Activated naive CD4-positive, alpha-beta T cell treated with Interleukin-2 at 50 U/mL for 16 hours (primary cell): ENCODE results near the gene TRANK1.
A peak's percentile ranks its signal among the peaks of the same experiment; 100 is the strongest.
"Not testable (repeated sequence)": the region's sequence is repeated elsewhere in the genome, so short reads cannot be mapped to it uniquely, and the experiment has no call there.

Source experiments
- DNase-seq: peaks from one replicate; pipeline ENCODE4 v3.0.0-alpha.2; 2020

TRANK1 gene

DNA sequence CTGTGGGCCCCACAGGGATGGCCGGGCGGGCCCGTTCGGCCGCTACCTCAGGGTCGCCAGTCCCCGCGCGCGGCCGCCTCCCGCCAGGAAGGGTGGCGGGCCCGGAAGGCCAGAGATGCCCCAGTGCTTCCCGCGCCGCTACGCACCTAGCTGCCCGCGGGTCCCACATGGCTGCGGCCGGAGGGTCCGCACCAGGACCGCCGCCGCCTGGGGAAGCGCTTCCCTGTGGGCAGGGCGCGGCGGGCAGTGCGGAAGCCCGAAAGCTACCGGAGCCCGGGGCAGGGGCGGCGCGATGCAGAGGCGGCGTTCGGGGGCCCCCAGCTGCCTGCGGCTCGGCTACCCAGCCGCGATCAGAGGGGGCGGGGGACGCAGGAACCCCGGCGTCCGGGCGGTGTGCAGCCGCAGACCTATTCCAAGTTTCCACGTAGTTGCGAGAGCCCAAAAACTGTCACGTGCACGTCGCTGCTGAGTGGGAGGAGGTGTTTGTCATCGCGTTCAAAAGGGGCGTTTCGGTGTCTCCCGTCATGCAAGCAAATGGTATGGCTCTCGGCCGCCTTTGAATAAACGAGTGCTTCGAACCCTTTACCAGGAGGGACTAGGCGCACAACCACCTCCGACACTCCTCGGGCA, at the start of gene TRANK1:
Gene TRANK1, minus strand, starts transcription at position 414 of the 630 bp plus-strand sequence. Its CDS starts 245 bp downstream, at position 169.
- DNase-seq: peak; percentile 87

DNA sequence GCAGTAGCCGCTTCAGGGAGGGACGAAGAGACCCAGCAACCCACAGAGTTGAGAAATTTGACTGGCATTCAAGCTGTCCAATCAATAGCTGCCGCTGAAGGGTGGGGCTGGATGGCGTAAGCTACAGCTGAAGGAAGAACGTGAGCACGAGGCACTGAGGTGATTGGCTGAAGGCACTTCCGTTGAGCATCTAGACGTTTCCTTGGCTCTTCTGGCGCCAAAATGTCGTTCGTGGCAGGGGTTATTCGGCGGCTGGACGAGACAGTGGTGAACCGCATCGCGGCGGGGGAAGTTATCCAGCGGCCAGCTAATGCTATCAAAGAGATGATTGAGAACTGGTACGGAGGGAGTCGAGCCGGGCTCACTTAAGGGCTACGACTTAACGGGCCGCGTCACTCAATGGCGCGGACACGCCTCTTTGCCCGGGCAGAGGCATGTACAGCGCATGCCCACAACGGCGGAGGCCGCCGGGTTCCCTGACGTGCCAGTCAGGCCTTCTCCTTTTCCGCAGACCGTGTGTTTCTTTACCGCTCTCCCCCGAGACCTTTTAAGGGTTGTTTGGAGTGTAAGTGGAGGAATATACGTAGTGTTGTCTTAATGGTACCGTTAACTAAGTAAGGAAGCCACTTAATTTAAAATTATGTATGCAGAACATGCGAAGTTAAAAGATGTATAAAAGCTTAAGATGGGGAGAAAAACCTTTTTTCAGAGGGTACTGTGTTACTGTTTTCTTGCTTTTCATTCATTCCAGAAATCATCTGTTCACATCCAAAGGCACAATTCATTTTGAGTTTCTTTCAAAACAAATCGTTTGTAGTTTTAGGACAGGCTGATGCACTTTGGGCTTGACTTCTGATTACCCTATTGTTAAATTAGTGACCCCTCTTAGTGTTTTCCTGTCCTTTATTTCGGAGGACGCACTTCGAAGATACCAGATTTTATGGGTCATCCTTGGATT, 48.8 kb upstream of the TRANK1 start, which contains the start of gene MLH1:
Gene MLH1, plus strand, starts transcription at position 193 of the 958 bp plus-strand sequence. Its CDS starts 30 bp downstream, at position 223.
- peak; percentile 99 for DNase-seq

DNA sequence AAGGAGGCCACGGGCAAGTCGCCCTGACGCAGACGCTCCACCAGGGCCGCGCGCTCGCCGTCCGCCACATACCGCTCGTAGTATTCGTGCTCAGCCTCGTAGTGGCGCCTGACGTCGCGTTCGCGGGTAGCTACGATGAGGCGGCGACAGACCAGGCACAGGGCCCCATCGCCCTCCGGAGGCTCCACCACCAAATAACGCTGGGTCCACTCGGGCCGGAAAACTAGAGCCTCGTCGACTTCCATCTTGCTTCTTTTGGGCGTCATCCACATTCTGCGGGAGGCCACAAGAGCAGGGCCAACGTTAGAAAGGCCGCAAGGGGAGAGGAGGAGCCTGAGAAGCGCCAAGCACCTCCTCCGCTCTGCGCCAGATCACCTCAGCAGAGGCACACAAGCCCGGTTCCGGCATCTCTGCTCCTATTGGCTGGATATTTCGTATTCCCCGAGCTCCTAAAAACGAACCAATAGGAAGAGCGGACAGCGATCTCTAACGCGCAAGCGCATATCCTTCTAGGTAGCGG, 48.0 kb upstream of the TRANK1 start, which contains the start of gene EPM2AIP1:
Gene EPM2AIP1, minus strand, starts transcription at position 326 of the 520 bp plus-strand sequence. Its CDS starts 54 bp downstream, at position 272.
- no peak for DNase-seq

DNA sequence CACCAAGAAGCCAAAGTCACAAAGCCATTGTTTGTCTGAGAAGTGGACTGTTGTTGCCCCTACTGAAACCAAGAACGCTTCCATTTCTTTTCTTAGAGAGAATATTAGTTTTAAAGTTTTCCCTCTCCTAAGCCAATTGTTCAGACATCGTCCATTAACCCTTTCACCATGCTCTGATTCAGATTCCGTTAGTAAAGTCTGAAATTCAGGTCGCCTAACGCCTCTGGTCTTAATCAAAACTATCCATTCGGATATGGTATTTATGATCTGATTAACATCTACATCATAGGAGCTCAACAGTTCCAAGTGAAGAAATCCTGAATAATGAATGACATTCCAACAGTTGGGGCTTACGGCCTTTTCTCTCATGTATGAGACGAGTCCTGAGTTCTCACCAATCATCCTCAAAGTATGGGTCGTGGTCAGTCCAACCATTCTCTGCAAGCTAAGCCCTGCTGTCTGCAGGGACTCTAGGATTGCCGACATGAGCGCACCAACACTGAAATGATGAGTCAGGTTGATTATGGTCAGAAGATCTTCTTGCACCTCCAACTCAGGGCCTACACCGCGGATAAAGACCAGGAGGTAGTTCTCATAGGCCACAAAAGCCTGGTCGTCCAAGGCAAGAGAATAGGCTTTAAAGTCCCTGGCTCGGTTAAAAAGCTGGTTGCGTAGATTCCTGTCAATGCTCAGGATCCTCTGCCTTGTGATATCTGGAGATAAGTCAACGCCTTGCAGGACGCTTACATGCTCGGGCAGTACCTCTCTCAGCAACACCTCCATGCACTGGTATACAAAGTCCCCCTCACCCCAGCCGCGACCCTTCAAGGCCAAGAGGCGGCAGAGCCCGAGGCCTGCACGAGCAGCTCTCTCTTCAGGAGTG, 47.3 kb upstream of the TRANK1 start:
- DNase-seq: no peak

DNA sequence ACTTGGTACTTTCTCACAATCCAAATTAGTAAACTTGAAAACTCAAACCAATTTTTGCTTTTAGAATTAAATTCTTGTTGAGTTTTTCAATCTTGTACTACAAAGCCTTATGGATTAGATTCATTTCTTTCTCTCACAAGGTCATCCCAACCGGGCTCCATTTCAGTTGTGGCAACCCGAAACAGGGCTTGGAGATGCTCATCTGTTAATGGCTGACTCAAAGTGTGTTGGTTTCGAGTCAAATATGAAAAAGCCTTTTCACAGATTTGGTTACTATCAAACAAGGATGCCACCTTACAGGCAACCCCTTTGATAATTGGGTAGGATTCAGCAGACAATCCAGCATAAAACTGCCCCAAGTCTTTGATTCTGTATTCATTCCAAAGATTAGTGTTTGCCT, 46.3 kb upstream of the TRANK1 start:
- DNase-seq: peak; percentile 41

DNA sequence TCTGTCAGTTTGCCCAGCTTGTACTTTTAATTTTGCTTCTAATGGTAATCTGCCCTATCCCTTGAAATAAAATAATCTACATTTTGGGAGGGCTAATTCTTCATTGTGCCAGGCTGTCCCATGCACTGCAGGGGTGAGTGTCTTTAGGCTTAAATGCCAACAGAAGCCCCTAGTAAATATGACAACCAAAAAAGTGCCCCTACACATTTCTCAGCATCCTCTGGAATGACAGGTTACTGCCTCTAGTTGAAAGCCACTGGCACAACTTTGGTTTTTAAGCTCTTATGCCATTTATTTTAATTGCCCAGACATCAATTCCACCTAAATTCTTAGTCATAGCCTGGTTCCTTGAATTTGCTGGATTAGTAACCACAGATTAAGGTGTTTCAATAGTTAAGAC, 44.7 kb upstream of the TRANK1 start:
- DNase-seq: no peak

DNA sequence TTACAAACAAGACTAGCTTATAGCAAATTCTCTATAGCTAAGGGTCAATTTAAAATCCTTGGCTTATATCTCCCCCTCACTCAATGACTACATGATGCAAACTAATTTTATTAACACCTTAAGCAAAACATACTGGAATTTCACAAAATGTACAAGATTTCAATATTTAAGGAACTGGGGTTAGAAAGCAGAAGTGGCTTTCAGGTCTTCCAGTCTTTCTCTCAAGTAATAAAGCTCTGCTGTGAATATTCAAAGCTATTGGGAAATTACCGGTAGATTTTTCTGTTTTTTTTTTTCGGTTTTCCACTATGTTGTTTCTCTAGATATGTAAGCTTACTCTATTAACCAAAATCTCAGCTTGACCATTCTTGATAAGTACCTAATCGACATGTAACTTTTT, 44.2 kb upstream of the TRANK1 start:
- no peak for DNase-seq

DNA sequence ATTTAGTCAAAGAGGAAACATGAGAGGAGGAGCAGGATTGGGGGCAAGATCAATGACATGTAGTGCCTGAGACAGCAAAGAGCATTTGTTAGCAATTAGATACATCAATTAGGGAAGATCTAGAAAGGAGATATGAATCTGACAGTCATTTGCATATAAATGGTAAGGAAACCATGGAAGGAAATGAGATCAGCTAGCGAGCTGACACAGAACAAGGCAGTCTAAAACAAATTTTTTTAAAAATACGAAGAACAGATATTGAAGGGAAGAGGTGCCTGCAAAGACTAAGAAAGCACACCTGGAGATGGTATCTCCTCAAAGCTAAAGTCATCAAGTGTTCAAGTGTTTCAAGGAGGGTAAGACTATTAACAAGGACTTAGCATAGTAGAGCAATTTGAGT, 43.5 kb upstream of the TRANK1 start:
- DNase-seq: no peak

DNA sequence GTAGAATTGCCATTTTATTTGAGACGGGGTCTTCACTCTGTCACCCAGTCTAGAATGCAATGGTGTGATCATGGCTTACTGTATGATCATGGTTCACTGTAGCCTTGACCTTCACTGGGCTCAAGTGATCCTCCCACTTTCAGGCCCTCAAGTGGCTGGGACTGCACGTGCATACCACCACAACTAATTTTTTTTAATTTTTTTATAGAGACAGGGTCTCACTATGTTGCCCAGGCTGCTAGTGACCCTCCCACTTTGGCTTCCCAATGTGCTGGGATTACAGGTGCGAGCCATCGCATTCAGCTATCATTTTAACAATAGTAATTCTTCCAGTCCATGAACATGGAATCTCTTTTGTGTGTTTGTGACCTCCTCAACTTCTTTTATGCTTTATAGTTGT, 36.2 kb upstream of the TRANK1 start:
- no peak for DNase-seq

DNA sequence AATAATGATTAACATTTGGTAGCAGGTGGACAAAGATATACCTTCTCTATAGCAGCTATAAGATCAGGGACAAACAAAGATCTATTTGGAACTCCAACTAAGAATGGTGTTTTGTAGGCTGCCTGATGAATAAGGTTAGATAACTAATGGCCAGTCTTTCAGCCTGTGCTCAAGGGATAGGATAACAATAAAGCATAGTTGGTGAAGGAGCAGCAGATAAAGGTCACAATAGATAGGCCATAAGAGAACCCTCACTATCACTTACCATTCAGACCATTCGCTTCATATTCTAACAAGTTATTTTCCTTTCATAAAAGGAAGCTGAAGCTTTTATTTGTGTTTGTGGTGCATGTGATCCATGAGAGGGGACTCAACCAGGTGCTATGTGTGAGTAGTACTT, 28.3 kb upstream of the TRANK1 start:
- no peak for DNase-seq

DNA sequence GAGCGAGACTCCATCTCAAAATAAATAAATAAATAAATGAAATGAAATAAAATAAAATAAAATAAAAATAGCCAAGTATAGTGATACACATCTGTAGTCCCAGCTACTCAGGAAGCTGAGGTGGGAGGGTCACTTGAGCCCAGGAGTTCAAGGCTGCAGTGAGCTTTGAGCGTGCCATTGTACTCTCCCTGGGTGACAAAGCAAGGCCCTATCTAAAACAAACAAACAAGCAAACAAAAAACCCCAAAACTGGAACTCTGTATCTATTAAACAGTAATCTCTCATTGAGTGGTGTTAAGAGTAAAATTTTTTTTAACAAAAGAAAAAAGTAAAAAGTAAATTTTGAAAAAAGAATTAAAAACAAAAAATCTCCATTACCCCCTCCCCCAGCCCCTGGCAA, 27.3 kb upstream of the TRANK1 start:
- DNase-seq: no peak

DNA sequence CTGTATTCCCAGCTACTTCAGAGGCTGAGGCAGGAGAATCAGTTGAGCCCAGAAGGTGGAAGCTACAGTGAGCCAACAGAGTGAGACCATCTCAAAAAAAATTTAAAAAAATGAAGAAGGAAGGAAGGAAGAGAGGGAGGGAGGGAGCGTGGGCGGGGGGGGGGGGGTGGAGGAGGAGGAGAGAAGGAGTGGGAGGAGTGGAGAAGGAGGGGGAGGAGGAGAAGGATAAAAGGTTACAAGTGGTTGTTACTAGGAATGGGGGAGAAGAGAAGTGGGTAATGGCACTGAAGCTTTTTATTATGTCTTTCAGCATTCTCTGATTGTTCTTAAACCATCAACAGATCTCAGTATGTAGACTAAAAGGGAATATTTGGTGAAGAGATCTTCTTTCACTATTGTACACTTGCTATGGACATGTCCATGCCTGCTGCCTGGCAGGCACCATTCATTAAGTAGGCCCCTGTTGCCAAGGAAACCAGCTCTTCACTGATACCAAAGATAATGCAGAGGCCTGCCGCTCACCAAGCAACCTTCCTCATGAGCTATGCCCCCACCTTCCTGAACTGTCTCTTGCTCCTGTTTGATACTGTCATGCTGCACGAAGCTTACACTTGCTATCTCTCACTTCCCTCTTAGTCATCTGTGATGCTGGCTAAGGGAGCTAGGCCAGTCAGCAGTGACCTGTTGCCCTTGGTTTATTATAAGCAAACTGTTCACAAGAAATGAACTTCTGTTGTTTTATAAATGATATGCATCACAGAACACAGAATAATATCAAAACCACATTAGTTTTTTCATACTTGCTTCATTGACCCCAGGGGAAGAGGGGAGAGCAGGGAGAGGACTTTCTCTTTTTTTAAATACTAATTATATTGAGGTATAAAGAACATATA, 24.9 kb upstream of the TRANK1 start:
- peak; percentile 46 for DNase-seq

DNA sequence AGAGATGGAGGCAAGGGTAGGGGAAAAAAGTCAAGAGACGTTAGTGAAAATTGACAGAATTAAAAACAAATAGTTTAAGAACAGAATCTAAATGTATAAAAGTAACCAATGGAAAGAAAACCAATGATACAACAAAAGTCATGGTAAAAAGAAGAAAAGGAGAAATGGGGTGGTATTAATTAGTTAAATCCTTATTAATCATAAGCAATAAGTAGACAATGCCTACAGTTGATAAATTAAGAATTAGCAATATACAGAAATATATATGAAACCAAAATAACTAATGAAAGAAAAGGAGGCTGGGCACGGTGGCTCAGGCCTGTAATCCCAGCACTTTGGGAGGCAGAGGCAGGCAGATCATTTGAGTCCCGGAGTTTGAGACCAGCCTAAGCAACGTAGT, 24.2 kb upstream of the TRANK1 start:
- no peak for DNase-seq

DNA sequence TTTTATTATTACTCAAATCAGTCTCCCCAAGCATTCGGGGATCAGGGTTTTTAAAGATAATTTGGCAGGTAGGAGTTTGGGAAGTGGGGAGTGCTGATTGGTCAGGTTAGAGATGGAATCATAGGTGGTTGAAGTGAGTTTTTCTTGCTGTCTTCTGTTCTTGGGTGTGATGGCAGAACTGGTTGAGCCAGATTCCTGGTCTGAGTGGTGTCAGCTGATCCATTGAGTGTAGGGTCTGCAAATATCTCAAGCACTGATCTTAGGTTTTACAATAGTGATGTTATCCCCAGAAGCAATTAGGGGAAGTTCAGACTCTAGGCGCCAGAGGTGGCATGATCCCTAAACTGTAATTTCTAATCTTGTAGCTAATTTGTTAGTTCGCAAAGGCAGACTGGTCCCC, 20.6 kb upstream of the TRANK1 start:
- no peak for DNase-seq

DNA sequence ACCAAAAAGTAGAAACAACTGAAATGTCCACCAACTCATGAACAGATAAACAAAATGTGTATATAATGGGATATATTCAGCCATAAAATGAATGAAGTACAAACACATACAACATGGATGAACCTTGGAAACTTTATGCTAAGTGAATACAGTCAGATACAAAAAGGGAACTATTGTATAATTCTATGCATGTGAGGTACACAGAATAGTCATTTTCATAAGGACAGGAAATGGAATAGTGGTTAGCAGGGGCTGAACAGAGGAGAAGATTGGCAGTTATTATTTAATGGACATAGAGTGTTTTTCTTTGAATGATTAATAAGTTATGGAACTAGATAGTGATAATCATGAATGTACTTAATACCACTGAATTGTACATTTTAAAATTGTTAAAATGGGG, 20.0 kb upstream of the TRANK1 start:
- no peak for DNase-seq

DNA sequence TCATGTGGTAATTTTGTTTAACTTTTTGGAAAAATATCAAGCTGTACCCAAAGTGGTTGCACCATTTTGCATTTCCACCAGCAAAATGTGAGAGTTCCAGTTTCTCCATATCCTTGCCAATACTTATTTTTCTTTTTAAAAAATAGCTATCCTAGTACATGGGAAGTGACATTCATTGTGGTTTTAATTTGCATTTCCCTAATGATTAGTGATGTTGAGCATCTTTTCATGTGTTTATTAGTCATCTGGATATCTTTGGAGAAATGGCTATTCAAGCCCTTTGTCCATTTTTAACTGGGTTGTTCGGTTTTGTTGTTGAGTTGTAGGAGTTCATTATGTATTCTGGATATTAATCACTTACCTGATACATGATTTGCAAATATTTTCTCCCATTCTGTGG, 19.5 kb upstream of the TRANK1 start:
- DNase-seq: no peak

DNA sequence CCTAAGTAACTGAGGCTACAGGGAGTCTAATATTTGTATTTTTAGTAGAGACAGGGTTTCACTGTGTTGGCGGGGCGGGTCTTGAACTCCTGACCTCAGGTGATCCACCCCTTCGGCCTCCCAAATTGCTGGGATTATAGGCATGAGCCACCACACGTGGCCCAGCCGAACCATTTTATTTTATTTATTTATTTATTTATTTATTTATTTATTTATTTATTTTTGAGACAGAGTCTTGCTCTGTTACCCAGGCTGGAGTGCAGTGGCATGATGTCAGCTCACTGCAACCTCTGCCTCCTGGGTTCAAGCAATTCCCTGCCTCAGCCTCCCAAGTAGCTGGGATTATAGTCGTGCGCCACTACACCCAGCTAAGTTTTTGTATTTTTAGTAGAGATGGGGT, 18.2 kb upstream of the TRANK1 start:
- not testable (repeated sequence) for DNase-seq

DNA sequence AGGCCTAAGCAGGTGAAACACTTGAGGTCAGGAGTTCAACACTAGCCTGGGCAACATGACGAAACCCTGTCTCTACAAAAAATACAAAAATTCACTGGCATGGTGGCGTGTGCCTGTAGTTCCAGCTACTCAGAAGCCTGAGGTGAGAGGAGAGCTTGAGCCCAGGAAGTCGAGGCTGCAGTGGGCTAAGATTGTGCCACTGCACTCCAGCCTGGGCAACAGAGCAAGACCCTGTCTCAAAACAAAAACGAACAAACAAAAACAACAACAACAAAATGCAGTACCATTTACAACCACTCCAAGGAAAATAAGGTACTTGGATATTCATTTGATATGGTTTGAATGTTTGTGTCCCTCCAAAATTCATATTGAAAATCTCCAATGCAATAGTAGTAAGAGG, 15.6 kb upstream of the TRANK1 start:
- DNase-seq: no peak

DNA sequence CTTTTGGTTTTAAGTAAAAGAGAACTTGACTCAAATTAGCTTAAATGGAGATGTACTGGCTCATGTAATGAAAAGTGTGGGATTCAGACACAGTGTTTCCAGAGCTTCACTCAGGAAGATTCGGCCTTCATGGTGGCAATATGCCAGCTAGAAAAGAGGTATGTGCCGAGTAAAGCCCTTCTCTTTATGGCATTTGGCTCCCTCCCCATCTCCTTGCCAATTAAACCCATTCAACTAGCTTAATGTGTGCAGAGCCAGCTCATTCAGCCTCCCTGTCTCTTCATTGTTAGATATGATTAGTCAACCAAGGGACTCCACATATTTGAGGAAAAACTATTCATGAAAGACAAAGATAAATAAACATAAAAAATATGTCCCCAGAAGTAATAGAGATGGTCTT, 15.0 kb upstream of the TRANK1 start:
- DNase-seq: no peak

DNA sequence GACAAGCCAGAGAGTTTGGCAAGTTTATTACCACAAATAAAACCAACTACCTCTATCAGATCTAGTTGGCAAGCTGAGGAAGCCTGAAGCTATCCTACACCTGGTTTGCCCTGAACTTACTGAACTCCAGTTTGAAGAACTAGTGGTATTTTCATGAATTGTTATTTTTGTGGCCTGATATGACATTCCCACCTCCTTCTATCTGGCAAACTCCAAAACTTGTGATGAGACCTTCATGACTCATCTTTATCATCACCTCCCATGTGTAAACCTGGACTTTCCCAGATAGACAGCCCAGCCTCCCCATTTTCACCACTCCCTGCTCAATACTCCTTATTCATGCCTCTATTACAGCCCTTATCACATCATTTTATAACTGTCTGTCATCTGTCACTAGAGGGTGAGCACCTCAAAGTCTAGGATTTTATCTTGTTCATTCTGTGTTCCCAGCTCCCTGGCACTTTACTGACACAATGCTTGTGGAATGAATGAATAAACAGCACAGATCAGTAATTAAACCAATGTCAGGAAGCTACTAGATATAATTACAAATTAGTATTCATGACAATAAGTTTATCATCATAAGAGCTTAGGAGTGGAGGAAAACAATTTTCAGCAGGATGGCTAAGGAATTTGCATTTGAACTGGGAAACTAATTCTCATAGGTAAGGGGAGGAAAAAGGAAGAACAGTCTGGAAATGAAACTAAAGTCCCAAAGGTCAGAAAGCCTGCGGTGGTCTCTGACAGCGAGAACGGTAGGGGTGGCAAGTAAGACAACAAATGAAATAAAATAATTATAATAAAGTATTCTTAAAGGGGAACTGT, 13.2 kb upstream of the TRANK1 start:
- DNase-seq: peak; percentile 6

DNA sequence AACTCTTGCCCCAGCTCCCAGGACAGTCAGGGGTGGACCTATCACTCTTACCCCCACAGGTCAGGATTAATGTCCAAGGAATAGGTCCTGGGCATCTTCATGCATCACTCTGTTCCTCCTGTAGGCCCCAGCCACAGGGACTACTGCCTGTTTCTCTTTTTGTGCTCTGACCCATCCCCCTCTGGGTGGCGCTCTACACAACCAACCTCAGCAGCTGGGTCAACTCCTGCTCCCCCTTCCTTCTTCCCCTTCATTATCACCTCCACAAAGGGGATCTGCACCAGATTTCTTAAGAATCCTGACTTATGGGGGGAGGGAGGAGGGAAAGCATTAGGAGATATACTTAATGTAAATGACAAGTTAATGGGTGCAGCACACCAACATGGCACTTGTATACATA, 12.2 kb upstream of the TRANK1 start:
- DNase-seq: no peak
